ENCODE measurements around the gene NUDC. TPM values are rescaled to one million over a fixed set of nuclear protein-coding genes. Genes with fewer than 3 reads are reported as not detected.

The NUDC gene
- total and polyA plus RNA-seq, 9 of the 15 experiments (the other 6 are each of a cell fraction or from before 2014, with no cell fraction given): 9.8 to 234 (median 149) TPM

- no peak for TF ChIP-seq DACH1 (IDR thresholded peaks at IDR 0.05; ENCODE audit: partially characterized antibody)
- no peak for TF ChIP-seq ILK (tag; IDR thresholded peaks at IDR 0.05; ENCODE audit: borderline replicate concordance, low read depth)
- no peak for TF ChIP-seq ZNF133 (CRISPR knock-in tag; IDR thresholded peaks at IDR 0.05)
- TF ChIP-seq TBL1XR1 (IDR thresholded peaks at IDR 0.05; ENCODE audit: low read length in 2 of 2): no peak
- TF ChIP-seq E2F8 (IDR thresholded peaks at IDR 0.05; ENCODE audit: low read depth, partially characterized antibody): no peak
- no peak for TF ChIP-seq ZNF407 (IDR thresholded peaks at IDR 0.05; ENCODE audit: low read depth)
- no peak for TF ChIP-seq THRAP3 (IDR thresholded peaks at IDR 0.05; ENCODE audit: borderline replicate concordance)
Measured at GRCh38 chr1:26993237-26994019, 71.9 kb downstream of the NUDC start, which contains the start of gene TRNP1 (continued).
